ENCODE results near the gene MDH1. TPM values are rescaled to one million over a fixed set of nuclear protein-coding genes. Genes with fewer than 3 reads are reported as not detected.

Gene MDH1
- polyA plus RNA-seq, 2 of the 4 experiments (the other 2 are of a cell fraction): 220 to 425 TPM

- WGBS (ENCODE audit: missing lambda C conversion rate): 94% methylated on average over 3 of the region's 3 CpGs
- DNase-seq (ENCODE audit: low read depth in 1 of 2, low spot score in 1 of 2) (no peak), ATAC-seq (no peak), FAIRE-seq (no peak)
- Histone ChIP-seq H3K4me1 (peaks cover 24% of the 10 kb centered on the region), H3K27ac (no peak overlapping the region), H3K4me2 (no peak overlapping the region), H3K9me3 (no peaks in the 10 kb centered on the region), H3K4me3 (no peak overlapping the region)
- ChIA-PET POLR2A (no interaction called here), CTCF (no interaction called here)
- no peak for TF ChIP-seq HES2 (IDR thresholded peaks at IDR 0.05)
- TF ChIP-seq PHF8 (IDR thresholded peaks at IDR 0.05; ENCODE audit: borderline replicate concordance, low read depth): no peak
- no peak for TF ChIP-seq ZC3H11A (IDR thresholded peaks at IDR 0.05)
- TF ChIP-seq KDM1A (IDR thresholded peaks at IDR 0.05; ENCODE audit: low read depth): no peak
- TF ChIP-seq ESRRA (IDR thresholded peaks at IDR 0.05; ENCODE audit: borderline replicate concordance, low read length): no peak
- TF ChIP-seq EP300 (IDR thresholded peaks at IDR 0.05): no peak
- TF ChIP-seq POLR2A (IDR thresholded peaks at IDR 0.05; ENCODE audit: low read length): no peak
- TF ChIP-seq EHMT2 (IDR thresholded peaks at IDR 0.05; ENCODE audit: low read depth): no peak
- no peak for TF ChIP-seq ZSCAN20 (CRISPR knock-in tag; IDR thresholded peaks at IDR 0.05)
- TF ChIP-seq JUNB (IDR thresholded peaks at IDR 0.05): no peak
- no peak for TF ChIP-seq REST (IDR thresholded peaks at IDR 0.05)
- no peak for TF ChIP-seq CHD4 (IDR thresholded peaks at IDR 0.05; ENCODE audit: borderline replicate concordance)
- no peak for TF ChIP-seq FOSB (CRISPR knock-in tag; IDR thresholded peaks at IDR 0.05)
- TF ChIP-seq BCL3 (IDR thresholded peaks at IDR 0.05): no peak
- TF ChIP-seq FOSL2 (IDR thresholded peaks at IDR 0.05): no peak
- TF ChIP-seq FOSL2 (CRISPR knock-in tag; IDR thresholded peaks at IDR 0.05): no peak
Observed at GRCh38 chr2:63591566-63592175, 2.9 kb downstream of the MDH1 start.

GRCh38 chr2:63594660-63595059 is 5.9 kb downstream of the MDH1 start:
- no peak overlapping the region for H3K27ac ChIP-seq
- ChIA-PET CTCF (interaction anchor here (0.9 kb wide), 1 partner anchor 104 kb away, joined by 3 read pairs; no protein-coding TSS in a partner anchor), POLR2A (no interaction called here)
- H3K4me1 ChIP-seq: peaks cover 16% of the 10 kb centered on the region
- H3K4me2 ChIP-seq: no peak overlapping the region
- ATAC-seq (peak; percentile 50 to 62; a peak in 2 of 6 replicates), FAIRE-seq (no peak), DNase-seq (ENCODE audit: low read depth in 1 of 2, low spot score in 1 of 2) (peak in 1 of 2 experiments; percentile 32)
- 95% methylated on average over 3 of the region's 3 CpGs for WGBS (ENCODE audit: missing lambda C conversion rate)
- no peak overlapping the region for H3K4me3 ChIP-seq
- no peaks in the 10 kb centered on the region for H3K9me3 ChIP-seq
- TF ChIP-seq EHMT2 (IDR thresholded peaks at IDR 0.05; ENCODE audit: low read depth): no peak
- no peak for TF ChIP-seq BCL3 (IDR thresholded peaks at IDR 0.05)
- no peak for TF ChIP-seq POLR2A (IDR thresholded peaks at IDR 0.05; ENCODE audit: low read length)
- no peak for TF ChIP-seq RFX5 (IDR thresholded peaks at IDR 0.05)
- no peak for TF ChIP-seq FOSL2 (IDR thresholded peaks at IDR 0.05)
- TF ChIP-seq FOSL2 (CRISPR knock-in tag; IDR thresholded peaks at IDR 0.05): no peak
- no peak for TF ChIP-seq E2F6 (IDR thresholded peaks at IDR 0.05; ENCODE audit: borderline replicate concordance, low read depth)
- no peak for TF ChIP-seq USF2 (IDR thresholded peaks at IDR 0.05)
- TF ChIP-seq HMGXB4 (CRISPR knock-in tag; IDR thresholded peaks at IDR 0.05; ENCODE audit: borderline replicate concordance): no peak
- no peak; the same call in 2 of the 3 replicates for TF ChIP-seq CTCF (IDR thresholded peaks at IDR 0.05)
- no peak for TF ChIP-seq ATOH8 (CRISPR knock-in tag; IDR thresholded peaks at IDR 0.05; ENCODE audit: low read depth)
- TF ChIP-seq GATA3 (IDR thresholded peaks at IDR 0.05; ENCODE audit: borderline replicate concordance): no peak
- no peak for TF ChIP-seq CHD4 (IDR thresholded peaks at IDR 0.05; ENCODE audit: borderline replicate concordance)
- no peak for TF ChIP-seq ZSCAN20 (CRISPR knock-in tag; IDR thresholded peaks at IDR 0.05)

All from A549 (cell line).